ENCODE measurements around the gene WLS. TPM values are rescaled to one million over a fixed set of nuclear protein-coding genes. Genes with fewer than 3 reads are reported as not detected.

WLS gene
- total RNA-seq, 1 donor from 2014 or later: 68.0 TPM

GRCh38 chr1:68168545-68169171 lies 63.7 kb downstream of the WLS start:
- no peak for TF ChIP-seq POLR2A (IDR thresholded peaks at IDR 0.05)
- no peak for TF ChIP-seq POLR2AphosphoS5 (IDR thresholded peaks at IDR 0.05; ENCODE audit: insufficient read depth in 1 of 2, low read depth in 1 of 2)
- TF ChIP-seq CTCF (IDR thresholded peaks at IDR 0.05): no peak
- Histone ChIP-seq H3K4me1 (peaks cover 27% of the 10 kb centered on the region), H3K36me3 (no peaks in the 10 kb centered on the region), H3K4me3 (no peak overlapping the region), H3K27me3 (no peaks in the 10 kb centered on the region), H3K27ac (no peak overlapping the region), H3K9me3 (no peaks in the 10 kb centered on the region)
- intact Hi-C loops (cut with DNase I): no loop called here
- DNase-seq (ENCODE audit: extremely low spot score in 2 of 2): no peak

- H3K4me3 ChIP-seq: no peak overlapping the region
- DNase-seq (ENCODE audit: extremely low spot score in 2 of 2): no peak
- TF ChIP-seq CTCF (IDR thresholded peaks at IDR 0.05): no peak
- no peak for TF ChIP-seq POLR2A (IDR thresholded peaks at IDR 0.05)
- TF ChIP-seq POLR2AphosphoS5 (IDR thresholded peaks at IDR 0.05; ENCODE audit: insufficient read depth in 1 of 2, low read depth in 1 of 2): no peak
- intact Hi-C loops (cut with DNase I): no loop called here
- H3K27ac ChIP-seq: no peak overlapping the region
- peaks cover 0 to under 1% of the 10 kb centered on the region in 2 donors for H3K36me3 ChIP-seq
- no peaks in the 10 kb centered on the region for H3K27me3 ChIP-seq
- H3K9me3 ChIP-seq: no peaks in the 10 kb centered on the region
- H3K4me1 ChIP-seq: peaks cover 22% of the 10 kb centered on the region
These were observed 65.1 kb downstream of the WLS start for GRCh38 chr1:68167211-68167610.

- H3K36me3 ChIP-seq: peaks cover 0 to 6% of the 10 kb centered on the region in 2 donors
- peaks cover 22% of the 10 kb centered on the region for H3K4me1 ChIP-seq
- DNase-seq (ENCODE audit: extremely low spot score in 2 of 2): no peak
- no peaks in the 10 kb centered on the region for H3K9me3 ChIP-seq
- H3K4me3 ChIP-seq: no peak overlapping the region
- intact Hi-C loops (cut with DNase I): no loop called here
- H3K27ac ChIP-seq: no peak overlapping the region
- H3K27me3 ChIP-seq: no peaks in the 10 kb centered on the region
- TF ChIP-seq POLR2AphosphoS5 (IDR thresholded peaks at IDR 0.05; ENCODE audit: insufficient read depth in 1 of 2, low read depth in 1 of 2) (no peak), CTCF (IDR thresholded peaks at IDR 0.05) (no peak), POLR2A (IDR thresholded peaks at IDR 0.05) (no peak)
These were observed 66.0 kb downstream of the WLS start for GRCh38 chr1:68166348-68166747.

DNA sequence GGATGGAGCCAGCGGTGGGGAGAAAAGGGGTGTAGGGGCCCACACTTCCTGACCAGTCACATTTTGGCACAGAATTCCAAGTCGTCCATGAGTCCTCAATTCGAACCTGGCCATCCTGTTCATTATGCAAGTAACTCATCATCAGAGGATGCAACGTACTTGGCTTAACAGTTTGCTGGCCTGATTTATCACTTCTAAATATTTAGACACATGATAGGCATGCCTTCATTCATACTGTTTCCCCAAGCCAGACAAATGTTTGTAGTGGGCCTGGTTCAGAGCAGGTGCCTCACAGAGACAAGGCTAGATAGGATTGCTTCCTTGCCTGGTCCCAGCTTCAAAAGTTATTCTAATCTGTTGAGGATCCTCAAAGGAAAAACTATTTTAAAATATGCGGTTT lies 66.7 kb downstream of the WLS start:
- TF ChIP-seq CTCF (IDR thresholded peaks at IDR 0.05): no peak

DNA sequence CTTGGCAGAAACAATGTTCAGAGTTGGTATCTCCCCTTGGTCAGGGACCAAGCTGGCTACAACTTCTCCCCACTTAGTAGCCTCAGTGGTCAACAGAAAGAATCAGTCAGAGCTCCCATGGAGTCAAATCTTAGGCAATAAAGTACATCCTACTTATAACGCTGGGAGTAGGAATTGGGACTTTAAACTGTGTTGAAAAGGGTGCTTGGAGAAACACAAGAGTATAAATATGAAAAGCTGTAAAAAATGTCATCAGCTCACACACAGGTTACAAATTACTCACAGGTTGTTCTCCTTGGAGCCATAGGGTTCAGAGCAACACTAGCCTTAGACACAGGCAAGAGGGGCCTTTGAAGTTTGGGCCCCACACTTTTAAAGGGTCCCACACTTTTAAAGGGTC lies 67.4 kb downstream of the WLS start:
- no peak for DNase-seq (ENCODE audit: extremely low spot score in 2 of 2)
- Histone ChIP-seq H3K27me3 (no peaks in the 10 kb centered on the region), H3K27ac (no peak overlapping the region), H3K4me3 (no peak overlapping the region), H3K36me3 (peaks cover 0 to 6% of the 10 kb centered on the region in 2 donors), H3K9me3 (no peaks in the 10 kb centered on the region), H3K4me1 (peaks cover 22% of the 10 kb centered on the region)
- intact Hi-C loops (cut with DNase I): no loop called here
- TF ChIP-seq POLR2AphosphoS5 (IDR thresholded peaks at IDR 0.05; ENCODE audit: insufficient read depth in 1 of 2, low read depth in 1 of 2): no peak
- no peak for TF ChIP-seq CTCF (IDR thresholded peaks at IDR 0.05)
- TF ChIP-seq POLR2A (IDR thresholded peaks at IDR 0.05): no peak

More for the DNA sequence above, 66.7 kb downstream of the WLS start:
- intact Hi-C loops (cut with DNase I): no loop called here
- Histone ChIP-seq H3K36me3 (peaks cover 0 to 6% of the 10 kb centered on the region in 2 donors), H3K9me3 (no peaks in the 10 kb centered on the region), H3K27ac (no peak overlapping the region), H3K4me3 (no peak overlapping the region), H3K27me3 (no peaks in the 10 kb centered on the region), H3K4me1 (peaks cover 22% of the 10 kb centered on the region)
- no peak for DNase-seq (ENCODE audit: extremely low spot score in 2 of 2)

Measured in vagina (tissue), 2 donors.